Mesenchymal stem cell (in vitro differentiated cells and primary cell): Measurements from ENCODE around the gene CCM2.

Experiments
- DNase-seq: peaks from one replicate; pipeline ENCODE4 v3.0.0-alpha.2; 2013
- H2AFZ ChIP-seq: one replicate; pipeline ENCODE4 v1.6.1; 2013; ENCODE audit warnings: low read depth, mild to moderate bottlenecking, control low read depth, inconsistent platforms, low read length, moderate library complexity
- H2AK5ac ChIP-seq: 2 replicates; pipeline ENCODE4 v1.6.1; 2013; ENCODE audit warnings: low read length, moderate library complexity, mild to moderate bottlenecking, inconsistent platforms; ENCODE audit not compliant: severe bottlenecking
- H2BK120ac ChIP-seq: one replicate; pipeline ENCODE4 v1.6.1; 2013; ENCODE audit warnings: low read depth, mild to moderate bottlenecking, inconsistent platforms, low read length, moderate library complexity
- H2BK12ac ChIP-seq, 2 experiments: one replicate each; pipeline ENCODE4 v1.6.1; 2013; ENCODE audit warnings: inconsistent platforms in 2 of 2, low read length in 2 of 2, mild to moderate bottlenecking in 2 of 2, moderate library complexity in 2 of 2, control low read depth in 1 of 2
- H2BK15ac ChIP-seq: one replicate; pipeline ENCODE4 v1.6.1; 2013; ENCODE audit warnings: mild to moderate bottlenecking, low read depth, inconsistent platforms; ENCODE audit not compliant: poor library complexity, severe bottlenecking
- H2BK5ac ChIP-seq: 2 replicates; pipeline ENCODE4 v1.6.1; 2013; ENCODE audit warnings: low read depth, mild to moderate bottlenecking, low read length, control low read depth, inconsistent platforms; ENCODE audit not compliant: poor library complexity, severe bottlenecking
- H3K14ac ChIP-seq, 2 experiments: one replicate each; pipeline ENCODE4 v1.6.1; 2013; ENCODE audit warnings: inconsistent platforms in 2 of 2, low read length in 2 of 2, control low read depth in 1 of 2, mild to moderate bottlenecking in 1 of 2, moderate library complexity in 1 of 2
- H3K18ac ChIP-seq, 2 experiments: one replicate each; pipeline ENCODE4 v1.6.1; 2013; ENCODE audit warnings: inconsistent platforms in 2 of 2, low read length in 2 of 2, control low read depth in 1 of 2, low read depth in 1 of 2, mild to moderate bottlenecking in 1 of 2
- H3K23ac ChIP-seq, 2 experiments: one replicate each; pipeline ENCODE4 v1.6.1; 2013; ENCODE audit warnings: inconsistent platforms in 2 of 2, low read length in 2 of 2, mild to moderate bottlenecking in 2 of 2, moderate library complexity in 2 of 2, control low read depth in 1 of 2
- H3K27ac ChIP-seq: 2 replicates; pipeline ENCODE4 v1.5.1; 2013; ENCODE audit warnings: mild to moderate bottlenecking, moderate library complexity, low read length, control low read depth, inconsistent platforms; ENCODE audit not compliant: poor library complexity, severe bottlenecking
- H3K27me3 ChIP-seq, 2 experiments: 2 replicates each; pipeline versions ENCODE4 v1.6.1 to v1.7.0; 2013; ENCODE audit warnings: low read length in 2 of 2, mild to moderate bottlenecking in 2 of 2, moderate library complexity in 2 of 2, control low read depth in 1 of 2, inconsistent platforms in 1 of 2; ENCODE audit not compliant: control insufficient read depth in 1 of 2, insufficient read depth in 1 of 2
- H3K36me3 ChIP-seq, 2 experiments: 2 replicates each; pipeline versions ENCODE4 v1.6.1 to v1.7.0; 2013; ENCODE audit warnings: low read length in 2 of 2, control low read depth in 1 of 2, inconsistent platforms in 1 of 2, low read depth in 1 of 2, mild to moderate bottlenecking in 1 of 2; ENCODE audit not compliant: insufficient read depth in 2 of 2, control insufficient read depth in 1 of 2
- H3K4ac ChIP-seq, 2 experiments: one replicate each; pipeline ENCODE4 v1.6.1; 2013; ENCODE audit warnings: inconsistent platforms in 2 of 2, low read length in 2 of 2, mild to moderate bottlenecking in 2 of 2, moderate library complexity in 2 of 2, control low read depth in 1 of 2, low read depth in 1 of 2
- H3K4me1 ChIP-seq: 2 replicates; pipeline ENCODE4 v1.6.1; 2013; ENCODE audit warnings: low read depth, low read length, control low read depth; ENCODE audit not compliant: control insufficient read depth, insufficient read depth
- H3K4me2 ChIP-seq: 2 replicates; pipeline ENCODE4 v1.6.1; 2013; ENCODE audit warnings: low read length, mild to moderate bottlenecking, inconsistent platforms; ENCODE audit not compliant: poor library complexity, severe bottlenecking
- H3K4me3 ChIP-seq, 2 experiments: 2 replicates each; pipeline versions ENCODE4 v1.5.1 to v1.7.0; 2013; ENCODE audit warnings: low read length in 2 of 2, mild to moderate bottlenecking in 2 of 2, control low read depth in 1 of 2, low read depth in 1 of 2; ENCODE audit not compliant: insufficient read depth in 1 of 2
- H3K79me1 ChIP-seq: replicated peaks from 2 replicates; pipeline ENCODE4 v1.6.1; 2013; ENCODE audit warnings: mild to moderate bottlenecking, control low read depth, low read length, inconsistent platforms; ENCODE audit not compliant: poor library complexity, severe bottlenecking
- H3K9ac ChIP-seq: 2 replicates; pipeline ENCODE4 v1.7.0; 2013; ENCODE audit warnings: mild to moderate bottlenecking, low read length, moderate library complexity
- H3K9me3 ChIP-seq: 2 replicates; pipeline ENCODE4 v1.7.0; 2013; ENCODE audit warnings: mild to moderate bottlenecking, low read length; ENCODE audit not compliant: control insufficient read depth
- H4K8ac ChIP-seq: one replicate; pipeline ENCODE4 v1.6.1; 2013; ENCODE audit warnings: inconsistent platforms, mild to moderate bottlenecking, low read length, moderate library complexity
- H4K91ac ChIP-seq: one replicate; pipeline ENCODE4 v1.6.1; 2013; ENCODE audit warnings: mild to moderate bottlenecking, low read length, inconsistent platforms
- WGBS: methylation state at CpG from one replicate; pipeline ENCODE4 v1.1.7; 2013; ENCODE audit warnings: mixed read lengths; 5-methylcytosine and 5-hydroxymethylcytosine counted together

CCM2 gene

GRCh38 chr7:44962483-44963251, 37.3 kb upstream of the CCM2 start:
- Histone ChIP-seq H4K91ac (no peak overlapping the region), H3K9me3 (no peaks in the 10 kb centered on the region), H2BK15ac (no peak overlapping the region), H3K4me3 (peak overlapping the region; percentile 32 to 69), H3K79me1 (no peaks in the 10 kb centered on the region), H2AFZ (peak overlapping the region; percentile 79), H3K4me2 (peak overlapping the region; percentile 77), H2BK12ac (peak overlapping the region in 1 of 2 experiments; percentile 75), H3K4ac (peak overlapping the region in 1 of 2 experiments; percentile 18), H3K9ac (peak overlapping the region; percentile 62), H2BK5ac (no peak overlapping the region), H3K14ac (peak overlapping the region in 1 of 2 experiments; percentile 83), H3K4me1 (peaks cover 9% of the 10 kb centered on the region), H3K18ac (peak overlapping the region in 1 of 2 experiments; percentile 77), H3K36me3 (no peaks in the 10 kb centered on the region), H3K27me3 (peaks cover 18 to 44% of the 10 kb centered on the region in 2 experiments), H3K23ac (peak overlapping the region in 1 of 2 experiments; percentile 74), H3K27ac (no peak overlapping the region), H2BK120ac (no peak overlapping the region), H4K8ac (peak overlapping the region; percentile 56), H2AK5ac (no peak overlapping the region)
- 7% methylated on average over 63 of the region's 76 CpGs for WGBS
- peak; percentile 42 for DNase-seq

GRCh38 chr7:44963364-44964290, 36.4 kb upstream of the CCM2 start:
- Histone ChIP-seq H4K91ac (no peak overlapping the region), H2AK5ac (no peak overlapping the region), H3K18ac (no peak overlapping the region), H3K27ac (no peak overlapping the region), H3K4me2 (no peak overlapping the region), H3K4me3 (no peak overlapping the region), H3K27me3 (peaks cover 18 to 46% of the 10 kb centered on the region in 2 experiments), H2BK120ac (no peak overlapping the region), H4K8ac (peak overlapping the region; percentile 56), H3K79me1 (no peaks in the 10 kb centered on the region), H3K23ac (no peak overlapping the region), H2BK12ac (no peak overlapping the region), H3K14ac (no peak overlapping the region), H3K9ac (no peak overlapping the region), H3K36me3 (no peaks in the 10 kb centered on the region), H3K9me3 (no peaks in the 10 kb centered on the region), H2BK5ac (no peak overlapping the region), H2BK15ac (no peak overlapping the region), H2AFZ (no peak overlapping the region), H3K4ac (no peak overlapping the region), H3K4me1 (peaks cover 9% of the 10 kb centered on the region)
- 93% methylated on average over 23 of the region's 24 CpGs for WGBS
- no peak for DNase-seq

- Histone ChIP-seq H3K9ac (no peak overlapping the region), H3K27ac (no peak overlapping the region), H3K27me3 (peaks cover 18 to 48% of the 10 kb centered on the region in 2 experiments), H3K23ac (no peak overlapping the region), H3K18ac (no peak overlapping the region), H3K4ac (no peak overlapping the region), H3K4me3 (no peak overlapping the region), H2BK120ac (no peak overlapping the region), H2AFZ (no peak overlapping the region), H3K9me3 (no peaks in the 10 kb centered on the region), H2AK5ac (no peak overlapping the region), H2BK15ac (no peak overlapping the region), H3K36me3 (no peaks in the 10 kb centered on the region), H3K4me2 (no peak overlapping the region), H4K8ac (no peak overlapping the region), H4K91ac (no peak overlapping the region), H2BK5ac (no peak overlapping the region), H2BK12ac (no peak overlapping the region), H3K4me1 (peaks cover 9% of the 10 kb centered on the region), H3K79me1 (no peaks in the 10 kb centered on the region), H3K14ac (no peak overlapping the region)
- peak; percentile 16 for DNase-seq
- WGBS = 76% methylated on average over 7 of the region's 7 CpGs
These were observed 35.6 kb upstream of the CCM2 start for GRCh38 chr7:44964384-44964830.
